OCI-LY1 (cell line): ENCODE results near the gene RAD51AP1.

ENCODE experiments used
- EZH2 ChIP-seq: fragments of 200-600 bp; sonication (generic), shearing (Covaris generic); IDR thresholded peaks from 2 replicates; pipeline ENCODE4 v1.8.0; 2017; ENCODE audit warnings: borderline replicate concordance, mixed run types, mild to moderate bottlenecking, antibody characterized with exemption, low read length, moderate library complexity, mixed read lengths
- TF ChIP-seq, protein P1 (sequence below): fragments of 200-600 bp; sonication (generic), shearing (Covaris generic); IDR thresholded peaks from 2 replicates; pipeline ENCODE4 v1.5.1; 2017; ENCODE audit warnings: mild to moderate bottlenecking, antibody characterized with exemption, low read length, moderate library complexity, mixed read lengths

DNA sequence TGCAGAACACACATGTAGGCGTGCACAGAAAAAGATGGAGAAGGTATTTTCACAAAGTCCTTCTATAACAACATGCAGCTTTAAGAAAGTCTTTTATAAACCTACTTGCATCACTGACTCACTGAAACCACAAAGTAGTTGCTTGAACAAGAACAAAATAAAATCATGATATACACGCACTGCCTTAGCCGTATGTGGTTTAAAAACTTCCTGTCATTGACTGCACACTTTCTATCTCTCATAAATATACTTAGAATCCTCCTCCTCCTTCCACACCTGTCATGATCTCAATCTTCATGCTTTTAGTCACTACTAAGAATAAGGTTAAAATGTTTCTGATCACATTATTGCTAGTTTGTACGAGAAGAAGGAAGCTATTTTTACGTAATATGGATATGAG is 31.8 kb upstream of the RAD51AP1 start:
- TF ChIP-seq, protein P1, sequence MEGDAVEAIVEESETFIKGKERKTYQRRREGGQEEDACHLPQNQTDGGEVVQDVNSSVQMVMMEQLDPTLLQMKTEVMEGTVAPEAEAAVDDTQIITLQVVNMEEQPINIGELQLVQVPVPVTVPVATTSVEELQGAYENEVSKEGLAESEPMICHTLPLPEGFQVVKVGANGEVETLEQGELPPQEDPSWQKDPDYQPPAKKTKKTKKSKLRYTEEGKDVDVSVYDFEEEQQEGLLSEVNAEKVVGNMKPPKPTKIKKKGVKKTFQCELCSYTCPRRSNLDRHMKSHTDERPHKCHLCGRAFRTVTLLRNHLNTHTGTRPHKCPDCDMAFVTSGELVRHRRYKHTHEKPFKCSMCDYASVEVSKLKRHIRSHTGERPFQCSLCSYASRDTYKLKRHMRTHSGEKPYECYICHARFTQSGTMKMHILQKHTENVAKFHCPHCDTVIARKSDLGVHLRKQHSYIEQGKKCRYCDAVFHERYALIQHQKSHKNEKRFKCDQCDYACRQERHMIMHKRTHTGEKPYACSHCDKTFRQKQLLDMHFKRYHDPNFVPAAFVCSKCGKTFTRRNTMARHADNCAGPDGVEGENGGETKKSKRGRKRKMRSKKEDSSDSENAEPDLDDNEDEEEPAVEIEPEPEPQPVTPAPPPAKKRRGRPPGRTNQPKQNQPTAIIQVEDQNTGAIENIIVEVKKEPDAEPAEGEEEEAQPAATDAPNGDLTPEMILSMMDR = no peak
- TF ChIP-seq EZH2 = no peak
